ENCODE measurements around the gene PP2D1.

PP2D1 gene

GRCh38 chr3:20056725-20057611 is 44.9 kb upstream of the PP2D1 start:
- H3K4me1 ChIP-seq = peaks cover 0 to 58% (median 32%) of the 10 kb centered on the region in 4 donors
- no peaks in the 10 kb centered on the region for H3K27me3 ChIP-seq
- no peak for TF ChIP-seq CTCF (IDR thresholded peaks at IDR 0.05)
- H3K27ac ChIP-seq = peak overlapping the region; percentile 63 to 77
- no peak for DNase-seq
- no peaks in the 10 kb centered on the region for H3K36me3 ChIP-seq
- H3K4me3 ChIP-seq = no peak overlapping the region
- intact Hi-C loops (cut with DNase I; ENCODE audit: low total_unique reads) = no loop called here
- H3K9me3 ChIP-seq = no peaks in the 10 kb centered on the region

GRCh38 chr3:20055842-20056241 is 43.8 kb upstream of the PP2D1 start:
- Histone ChIP-seq H3K9me3 (no peaks in the 10 kb centered on the region), H3K27me3 (no peaks in the 10 kb centered on the region), H3K36me3 (no peaks in the 10 kb centered on the region), H3K4me3 (no peak overlapping the region), H3K4me1 (peaks cover 0 to 51% (median 32%) of the 10 kb centered on the region in 4 donors), H3K27ac (peak overlapping the region in 1 of 2 donors; percentile 77)
- intact Hi-C loops (cut with DNase I; ENCODE audit: low total_unique reads) = no loop called here
- TF ChIP-seq CTCF (IDR thresholded peaks at IDR 0.05) = no peak
- no peak for DNase-seq

GRCh38 chr3:20055020-20055775 is 43.1 kb upstream of the PP2D1 start:
- Histone ChIP-seq H3K4me1 (peaks cover 0 to 45% (median 30%) of the 10 kb centered on the region in 4 donors), H3K36me3 (no peaks in the 10 kb centered on the region)
- DNase-seq = no peak

GRCh38 chr3:20054549-20054987 is 42.5 kb upstream of the PP2D1 start:
- Histone ChIP-seq H3K9me3 (no peaks in the 10 kb centered on the region), H3K36me3 (no peaks in the 10 kb centered on the region), H3K4me3 (no peak overlapping the region), H3K4me1 (peaks cover 0 to 45% (median 30%) of the 10 kb centered on the region in 4 donors), H3K27ac (peak overlapping the region in 1 of 2 donors; percentile 26), H3K27me3 (no peaks in the 10 kb centered on the region)
- peak in 1 of 2 donors; percentile 34 for DNase-seq
- intact Hi-C loops (cut with DNase I; ENCODE audit: low total_unique reads) = no loop called here
- TF ChIP-seq CTCF (IDR thresholded peaks at IDR 0.05) = no peak

More at GRCh38 chr3:20055020-20055775, 43.1 kb upstream of the PP2D1 start:
- intact Hi-C loops (cut with DNase I; ENCODE audit: low total_unique reads) = no loop called here
- Histone ChIP-seq H3K27ac (peak overlapping the region in 1 of 2 donors; percentile 26), H3K9me3 (no peaks in the 10 kb centered on the region), H3K4me3 (no peak overlapping the region), H3K27me3 (no peaks in the 10 kb centered on the region)
- no peak for TF ChIP-seq CTCF (IDR thresholded peaks at IDR 0.05)

GRCh38 chr3:20052851-20053250 is 40.8 kb upstream of the PP2D1 start:
- intact Hi-C loops (cut with DNase I; ENCODE audit: low total_unique reads) = no loop called here
- Histone ChIP-seq H3K4me3 (no peak overlapping the region), H3K4me1 (peaks cover 0 to 54% (median 39%) of the 10 kb centered on the region in 4 donors), H3K27ac (no peak overlapping the region), H3K36me3 (no peaks in the 10 kb centered on the region), H3K27me3 (no peaks in the 10 kb centered on the region), H3K9me3 (no peaks in the 10 kb centered on the region)
- TF ChIP-seq CTCF (IDR thresholded peaks at IDR 0.05) = no peak
- no peak for DNase-seq
